IMR-90 (cell line): ENCODE measurements around the gene ATMIN. TPM values are rescaled to one million over a fixed set of nuclear protein-coding genes. Genes with fewer than 3 reads are reported as not detected.

Experiments used
- ATAC-seq: fragments of 200-7000 bp; cut with Tn5 transposase; 2 replicates; pipeline ENCODE4 v1.9.1; 2020; ENCODE audit warnings: low read depth, mild to moderate bottlenecking, moderate library complexity
- BruUV-seq: library from RNA; stranded (reverse); fragments of 400-500 nt; replicated peaks from 2 replicates; lab custom pipeline; 2021; lab: Mats Ljungman, UMichigan
- CTCF ChIA-PET: fragments of 300-600 bp; formaldehyde crosslinking; extraction: SDS; loops from one replicate; lab custom pipeline; 2021; ENCODE audit warnings: antibody characterized with exemption; lab: Yijun Ruan, JAX
- POLR2A ChIA-PET: fragments of 300-600 bp; sonication (Branson Sonifier 250); formaldehyde crosslinking; loops from one replicate; lab custom pipeline; 2022; ENCODE audit warnings: antibody characterized with exemption; ENCODE audit not compliant: unreplicated experiment; lab: Charles Lee
- DNase-seq: peaks from one replicate; pipeline ENCODE4 v3.0.0; 2013
- H2AFZ ChIP-seq: replicated peaks from 2 replicates; pipeline ENCODE3; 2013; ENCODE audit warnings: low read length, mild to moderate bottlenecking; ENCODE audit not compliant: poor library complexity
- H2AK5ac ChIP-seq: 2 replicates; pipeline ENCODE4 v1.6.1; 2013; ENCODE audit warnings: low read depth, low read length, inconsistent platforms
- H2AK9ac ChIP-seq: replicated peaks from 2 replicates; pipeline ENCODE3; 2013; ENCODE audit warnings: mild to moderate bottlenecking, low read depth, low read length, moderate library complexity; ENCODE audit not compliant: poor library complexity
- H2BK120ac ChIP-seq: 2 replicates; pipeline ENCODE4 v1.6.1; 2013; ENCODE audit warnings: low read depth, low read length, inconsistent platforms
- H2BK15ac ChIP-seq: 3 replicates; pipeline ENCODE4 v1.6.1; 2013; ENCODE audit warnings: low read depth, low read length, inconsistent platforms
- H2BK20ac ChIP-seq: 2 replicates; pipeline ENCODE4 v1.6.1; 2013; ENCODE audit warnings: low read depth, mild to moderate bottlenecking, inconsistent platforms, low read length, moderate library complexity
- H2BK5ac ChIP-seq: 2 replicates; pipeline ENCODE4 v1.6.1; 2013; ENCODE audit warnings: mild to moderate bottlenecking, low read depth, low read length, inconsistent platforms; ENCODE audit not compliant: poor library complexity, severe bottlenecking
- H3K14ac ChIP-seq: replicated peaks from 2 replicates; pipeline ENCODE4 v1.6.1; 2013; ENCODE audit warnings: low read depth, low read length, inconsistent platforms
- H3K18ac ChIP-seq: 2 replicates; pipeline ENCODE4 v1.6.1; 2013; ENCODE audit warnings: low read depth, low read length, control low read depth
- H3K23ac ChIP-seq: 2 replicates; pipeline ENCODE4 v1.6.1; 2013; ENCODE audit warnings: low read depth, low read length, inconsistent platforms
- H3K27ac ChIP-seq: 2 replicates; pipeline ENCODE4 v1.5.1; 2013; ENCODE audit warnings: mild to moderate bottlenecking, control low read depth, low read length; ENCODE audit not compliant: insufficient read depth
- H3K27me3 ChIP-seq: 2 replicates; pipeline ENCODE4 v1.6.1; 2013; ENCODE audit warnings: low read length; ENCODE audit not compliant: control insufficient read depth, insufficient read depth
- H3K36me3 ChIP-seq: 2 replicates; pipeline ENCODE4 v1.6.1; 2013; ENCODE audit warnings: low read length, mixed read lengths; ENCODE audit not compliant: control insufficient read depth, insufficient read depth
- H3K4ac ChIP-seq: 2 replicates; pipeline ENCODE4 v1.6.1; 2013; ENCODE audit warnings: low read depth, low read length, inconsistent platforms
- H3K4me1 ChIP-seq: 2 replicates; pipeline ENCODE4 v1.6.1; 2013; ENCODE audit warnings: low read length, mixed read lengths; ENCODE audit not compliant: control insufficient read depth, insufficient read depth
- H3K4me2 ChIP-seq: 2 replicates; pipeline ENCODE4 v1.6.1; 2013; ENCODE audit warnings: low read depth, mild to moderate bottlenecking, control low read depth, low read length, moderate library complexity
- H3K4me3 ChIP-seq: 2 replicates; pipeline ENCODE4 v1.5.1; 2013; ENCODE audit warnings: low read depth, mild to moderate bottlenecking, control low read depth, low read length, moderate library complexity; ENCODE audit not compliant: insufficient read depth
- H3K56ac ChIP-seq: 2 replicates; pipeline ENCODE4 v1.6.1; 2013; ENCODE audit warnings: low read length, inconsistent platforms; ENCODE audit not compliant: insufficient read depth; ENCODE audit errors: extremely low read depth
- H3K79me1 ChIP-seq, 2 experiments: 2 replicates each; pipeline ENCODE4 v1.6.1; 2013; ENCODE audit warnings: low read length in 2 of 2, inconsistent platforms in 1 of 2, low read depth in 1 of 2
- H3K9ac ChIP-seq: 2 replicates; pipeline ENCODE4 v1.6.1; 2013; ENCODE audit warnings: low read depth, low read length, control low read depth
- H3K9me1 ChIP-seq: 2 replicates; pipeline ENCODE4 v1.6.1; 2013; ENCODE audit warnings: low read length, inconsistent platforms; ENCODE audit not compliant: insufficient read depth
- H3K9me3 ChIP-seq: 2 replicates; pipeline ENCODE4 v1.6.1; 2013; ENCODE audit warnings: low read length; ENCODE audit not compliant: control insufficient read depth, insufficient read depth
- H4K20me1 ChIP-seq: 2 replicates; pipeline ENCODE4 v1.6.1; 2013; ENCODE audit warnings: low read length, inconsistent platforms; ENCODE audit not compliant: insufficient read depth
- H4K5ac ChIP-seq: 2 replicates; pipeline ENCODE4 v1.6.1; 2013; ENCODE audit warnings: mild to moderate bottlenecking, low read depth, low read length, control low read depth
- H4K8ac ChIP-seq, 2 experiments: 2 replicates each; pipeline ENCODE4 v1.6.1; 2013; ENCODE audit warnings: low read depth in 2 of 2, low read length in 2 of 2, control low read depth in 1 of 2, inconsistent platforms in 1 of 2
- H4K91ac ChIP-seq: 2 replicates; pipeline ENCODE4 v1.6.1; 2013; ENCODE audit warnings: low read depth, low read length, inconsistent platforms; ENCODE audit not compliant: insufficient read depth
- BHLHE40 ChIP-seq: fragments of 150-350 bp; IDR thresholded peaks from 2 replicates; pipeline ENCODE4 v1.6.1; 2016; ENCODE audit warnings: mild to moderate bottlenecking, low read depth, low read length
- CEBPB ChIP-seq: IDR thresholded peaks from 2 replicates; pipeline ENCODE4 v1.6.1; 2012; ENCODE audit warnings: low read depth, low read length, improper control_type of control experiment
- CHD1 ChIP-seq: IDR thresholded peaks from 2 replicates; pipeline ENCODE4 v1.6.1; 2012; ENCODE audit warnings: low read depth, low read length, improper control_type of control experiment
- CTCF ChIP-seq: conservative IDR thresholded peaks from 2 replicates; pipeline ENCODE4 v1.5.1; 2012; ENCODE audit warnings: mild to moderate bottlenecking, low read depth, low read length, improper control_type of control experiment
- ELK1 ChIP-seq: fragments of 150-350 bp; IDR thresholded peaks from 2 replicates; pipeline ENCODE4 v1.6.1; 2016; ENCODE audit warnings: low read depth, mild to moderate bottlenecking, low read length, moderate library complexity, borderline replicate concordance
- FOS ChIP-seq: fragments of 150-350 bp; IDR thresholded peaks from 2 replicates; pipeline ENCODE4 v1.6.1; 2016; ENCODE audit warnings: low read depth, low read length
- MAFK ChIP-seq: IDR thresholded peaks from 2 replicates; pipeline ENCODE4 v1.6.1; 2012; ENCODE audit warnings: low read depth, low read length, improper control_type of control experiment
- MAZ ChIP-seq: IDR thresholded peaks from 2 replicates; pipeline ENCODE4 v1.6.1; 2012; ENCODE audit warnings: low read depth, mild to moderate bottlenecking, low read length, improper control_type of control experiment, moderate library complexity, borderline replicate concordance
- MXI1 ChIP-seq: IDR thresholded peaks from 2 replicates; pipeline ENCODE4 v1.6.1; 2012; ENCODE audit warnings: low read depth, mild to moderate bottlenecking, low read length, moderate library complexity, borderline replicate concordance
- NFE2L2 ChIP-seq: fragments of 150-350 bp; IDR thresholded peaks from 2 replicates; pipeline ENCODE4 v1.6.1; 2016; ENCODE audit warnings: low read depth, mild to moderate bottlenecking, low read length
- POLR2A ChIP-seq: IDR thresholded peaks from 2 replicates; pipeline ENCODE4 v1.6.1; 2012; ENCODE audit warnings: mild to moderate bottlenecking, low read depth, low read length
- RAD21 ChIP-seq: IDR thresholded peaks from 2 replicates; pipeline ENCODE4 v1.6.1; 2012; ENCODE audit warnings: low read length, improper control_type of control experiment
- RCOR1 ChIP-seq: IDR thresholded peaks from 2 replicates; pipeline ENCODE4 v1.6.1; 2012; ENCODE audit warnings: mild to moderate bottlenecking, low read length, improper control_type of control experiment; ENCODE audit not compliant: insufficient replicate concordance
- RFX5 ChIP-seq: IDR thresholded peaks from 2 replicates; pipeline ENCODE4 v1.8.0; 2012; ENCODE audit warnings: low read depth, mild to moderate bottlenecking, low read length, moderate library complexity
- SMC3 ChIP-seq: fragments of 150-350 bp; IDR thresholded peaks from 2 replicates; pipeline ENCODE4 v1.6.1; 2016; ENCODE audit warnings: low read depth, mild to moderate bottlenecking, antibody characterized with exemption, low read length, moderate library complexity
- USF2 ChIP-seq: fragments of 150-350 bp; IDR thresholded peaks from 2 replicates; pipeline ENCODE4 v1.6.1; 2017; ENCODE audit warnings: mild to moderate bottlenecking, antibody characterized with exemption, low read length, low read depth
- dilution Hi-C: fragments of 300-500 bp; cut with HindIII; formaldehyde crosslinking; loops from one replicate; pipeline ENCODE4 v1.14.3; 2018; ENCODE audit warnings: low sequenced_read_pairs; ENCODE audit not compliant: unreplicated experiment
- in situ Hi-C: fragments of 300-500 bp; cut with MboI; formaldehyde crosslinking; loops from 3 replicates; pipeline ENCODE4 v1.14.3; 2019; ENCODE audit warnings: low sequenced_read_pairs, inconsistent platforms, mixed read lengths
- intact Hi-C: fragments of 100-400 bp; cut with micrococcal nuclease; formaldehyde crosslinking; loops from 2 replicates; pipeline ENCODE4 v1.10.0; 2022
- polyA plus RNA-seq, 3 experiments: library from polyadenylated mRNA; depleted of rRNA; stranded (reverse); fragments of >200 nt; gene quantifications; 2 replicates each; pipeline ENCODE4 v1.2.3, GENCODE V29; 2012; ENCODE audit warnings: low replicate concordance in 1 of 3
- total RNA-seq: library from RNA; depleted of rRNA; stranded (reverse); fragments of >200 nt; gene quantifications from 2 replicates; pipeline ENCODE4 v1.2.3, GENCODE V29; 2012

ATMIN gene
- total and polyA plus RNA-seq, 2 of the 4 experiments (the other 2 are of a cell fraction): 15.8 to 45.9 TPM

DNA sequence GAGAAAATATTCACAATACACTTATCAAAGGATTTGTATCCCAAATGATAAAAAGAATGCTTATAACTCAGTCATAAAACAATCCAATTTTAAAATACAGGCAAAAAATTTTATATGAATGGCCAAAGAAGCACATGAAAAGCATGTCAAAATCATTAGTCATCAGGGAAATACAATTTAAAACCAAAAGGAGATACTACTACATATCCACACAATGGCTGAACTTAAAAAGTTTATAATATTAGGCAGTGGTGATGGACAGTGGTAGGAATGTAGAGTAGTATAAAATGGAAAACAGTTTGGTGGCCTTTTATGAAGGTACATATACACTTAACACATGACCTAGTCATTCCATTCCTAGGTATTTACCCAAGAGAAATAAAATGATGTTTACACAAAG, 41.2 kb upstream of the ATMIN start:
- peak; percentile 39 for DNase-seq
- TF ChIP-seq USF2 (no peak), MAFK (no peak), MXI1 (no peak), RCOR1 (no peak), SMC3 (no peak), ELK1 (no peak), MAZ (no peak), BHLHE40 (no peak), CTCF (no peak), NFE2L2 (no peak), POLR2A (no peak), FOS (no peak), CEBPB (no peak), RFX5 (no peak), RAD21 (no peak), CHD1 (no peak)
- H3K4ac ChIP-seq: no peak overlapping the region
- no peak overlapping the region for H3K18ac ChIP-seq
- peaks cover 13% of the 10 kb centered on the region for H3K4me1 ChIP-seq
- H3K79me1 ChIP-seq: peaks cover 27 to 45% of the 10 kb centered on the region in 2 experiments
- H2AK9ac ChIP-seq: no peak overlapping the region
- H3K9ac ChIP-seq: no peak overlapping the region
- no peak overlapping the region for H3K14ac ChIP-seq
- H2BK15ac ChIP-seq: no peak overlapping the region
- H3K56ac ChIP-seq: no peak overlapping the region
- peak overlapping the region; percentile 17 for H2BK5ac ChIP-seq
- no TSS peak for BruUV-seq
- CTCF ChIA-PET: no interaction called here
- no peaks in the 10 kb centered on the region; the same call in 1 of the 2 replicates for H4K20me1 ChIP-seq
- H4K5ac ChIP-seq: no peak overlapping the region
- H3K9me3 ChIP-seq: no peaks in the 10 kb centered on the region
- H4K8ac ChIP-seq: no peak overlapping the region
- H2AK5ac ChIP-seq: no peak overlapping the region
- H3K23ac ChIP-seq: no peak overlapping the region
- H3K27me3 ChIP-seq: no peaks in the 10 kb centered on the region
- in situ Hi-C loops (no loop called here), dilution Hi-C loops (no loop called here), intact Hi-C loops (no loop called here)
- no peak overlapping the region for H3K4me2 ChIP-seq
- no peak overlapping the region for H3K4me3 ChIP-seq
- H3K27ac ChIP-seq: no peak overlapping the region
- H2BK120ac ChIP-seq: no peak overlapping the region
- no peaks in the 10 kb centered on the region; the same call in 1 of the 2 replicates for H3K9me1 ChIP-seq
- POLR2A ChIA-PET: no interaction called here
- H3K36me3 ChIP-seq: no peaks in the 10 kb centered on the region; the same call in 1 of the 2 replicates
- H2AFZ ChIP-seq: no peak overlapping the region
- no peak overlapping the region for H2BK20ac ChIP-seq
- no peak for ATAC-seq
- H4K91ac ChIP-seq: no peak overlapping the region
